GM18519 (cell line): ENCODE measurements around the gene ZNF436.
"Not testable (repeated sequence)": the region's sequence is repeated elsewhere in the genome, so short reads cannot be mapped to it uniquely, and the experiment has no call there.

Experiments used
- ATAC-seq: cut with Tn5 transposase; IDR thresholded peaks from one replicate; pipeline ENCODE4 v1.9.1; 2021; ENCODE audit warnings: mild to moderate bottlenecking, moderate library complexity; ENCODE audit not compliant: unreplicated experiment, low FRiP score

The ZNF436 gene

GRCh38 chr1:23330846-23331245 is 38.8 kb downstream of the ZNF436 start:
- no peak for ATAC-seq

- no peak for ATAC-seq
Observed at GRCh38 chr1:23325393-23325792, 44.2 kb downstream of the ZNF436 start.

- ATAC-seq = no peak
Observed at GRCh38 chr1:23322770-23323169, 46.9 kb downstream of the ZNF436 start.

- ATAC-seq = not testable (repeated sequence)
Observed at GRCh38 chr1:23310280-23310679, 59.4 kb downstream of the ZNF436 start.
